HPDE6-E6E7 (cell line): Measurements from ENCODE around the gene SLC28A1.

Experiments used
- DNase-seq: peaks from one replicate; pipeline ENCODE4 v3.0.0; 2011; ENCODE audit warnings: missing footprints; ENCODE audit errors: extremely low spot score

The SLC28A1 gene

DNA sequence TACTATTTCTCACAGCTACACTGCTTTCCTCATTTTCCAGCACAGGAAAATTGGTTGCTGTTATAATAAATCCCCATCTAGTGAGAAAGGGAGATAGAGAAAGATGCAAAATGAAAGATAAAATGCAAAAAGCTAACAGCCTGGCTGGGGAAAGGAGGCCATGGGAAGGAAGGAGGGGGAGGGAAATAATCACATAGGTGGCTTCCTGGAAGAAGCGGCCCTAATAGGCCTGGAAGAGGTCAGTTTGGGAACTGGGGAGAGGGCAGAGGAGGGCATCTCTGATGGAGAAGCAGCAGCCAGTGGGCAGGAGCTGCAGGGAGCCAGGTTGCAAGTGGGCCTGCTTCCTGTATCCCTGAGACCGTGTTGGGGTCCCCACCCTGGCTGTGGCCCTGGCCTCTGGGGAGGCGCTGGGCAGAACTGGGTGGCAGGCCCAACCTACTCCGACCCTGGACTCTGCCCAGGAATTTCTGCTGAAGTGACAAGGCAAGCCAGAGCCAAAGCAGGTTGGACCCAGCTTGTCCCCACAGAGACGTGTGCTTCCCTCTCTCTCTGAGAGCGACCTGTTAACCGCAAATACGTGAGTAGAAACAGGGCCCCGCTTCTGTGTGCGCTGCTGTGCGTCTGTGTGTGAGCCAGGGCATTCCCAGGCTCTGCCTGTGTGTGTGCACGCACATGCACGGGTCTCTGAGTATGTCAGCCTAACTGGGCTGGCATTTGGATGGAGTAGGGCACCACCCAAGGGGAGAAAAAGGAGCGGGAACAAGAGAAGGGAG, 1.9 kb downstream of the SLC28A1 start:
- no peak for DNase-seq

DNA sequence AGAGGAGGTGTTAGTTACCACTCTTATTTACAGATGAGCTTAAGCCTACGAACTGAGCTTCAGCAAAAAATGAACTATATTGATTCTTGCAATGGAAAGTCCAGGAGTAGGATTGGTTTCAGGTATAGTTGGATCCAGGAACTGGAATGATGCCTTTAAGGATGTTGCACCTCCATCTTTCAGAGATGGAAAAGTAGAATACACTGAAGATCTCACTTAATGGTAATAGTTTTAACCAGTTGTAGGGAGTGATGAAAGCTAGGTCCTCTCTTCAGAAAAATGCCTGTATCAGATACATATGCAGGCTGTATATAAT, 2.5 kb downstream of the SLC28A1 start:
- DNase-seq = no peak

DNA sequence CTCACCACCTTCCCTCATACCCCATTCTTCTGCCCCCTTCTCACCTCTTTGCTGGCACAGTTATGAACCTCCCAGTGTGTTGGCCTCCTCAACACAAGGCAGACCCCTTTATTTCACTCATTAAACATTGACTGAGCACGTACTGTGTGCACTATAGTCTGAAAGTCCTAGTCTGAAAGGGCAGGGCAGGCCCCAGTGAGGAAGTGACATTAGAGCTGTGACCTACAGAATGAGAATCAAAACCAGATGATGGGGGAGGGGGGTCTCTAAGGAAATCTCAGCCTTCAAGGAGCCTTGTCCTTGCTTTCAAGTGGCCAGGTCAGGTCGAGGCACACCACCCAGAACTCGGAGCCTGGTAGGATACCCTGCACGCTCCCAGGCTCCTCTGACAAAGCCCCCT, 3.5 kb downstream of the SLC28A1 start:
- DNase-seq = no peak

DNA sequence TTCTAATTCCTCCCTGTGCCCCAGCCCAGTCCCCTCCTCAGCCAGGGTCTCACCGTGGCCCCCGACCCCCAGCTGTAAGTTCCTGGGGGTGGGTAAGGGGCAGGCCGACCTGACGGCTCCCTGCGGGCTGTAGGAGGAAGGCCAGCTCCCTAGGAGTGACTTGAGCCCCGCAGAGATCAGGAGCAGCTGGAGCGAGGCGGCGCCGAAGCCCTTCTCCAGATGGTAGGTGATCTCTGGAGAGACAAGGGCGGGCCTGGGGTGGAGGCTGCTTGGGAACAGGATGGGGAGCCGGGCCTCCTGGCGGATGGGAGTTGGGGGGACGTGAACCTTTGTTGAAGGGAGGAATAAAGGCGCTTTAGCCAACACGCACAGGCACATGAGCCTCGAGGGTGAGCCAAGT, 4.2 kb downstream of the SLC28A1 start:
- no peak for DNase-seq

DNA sequence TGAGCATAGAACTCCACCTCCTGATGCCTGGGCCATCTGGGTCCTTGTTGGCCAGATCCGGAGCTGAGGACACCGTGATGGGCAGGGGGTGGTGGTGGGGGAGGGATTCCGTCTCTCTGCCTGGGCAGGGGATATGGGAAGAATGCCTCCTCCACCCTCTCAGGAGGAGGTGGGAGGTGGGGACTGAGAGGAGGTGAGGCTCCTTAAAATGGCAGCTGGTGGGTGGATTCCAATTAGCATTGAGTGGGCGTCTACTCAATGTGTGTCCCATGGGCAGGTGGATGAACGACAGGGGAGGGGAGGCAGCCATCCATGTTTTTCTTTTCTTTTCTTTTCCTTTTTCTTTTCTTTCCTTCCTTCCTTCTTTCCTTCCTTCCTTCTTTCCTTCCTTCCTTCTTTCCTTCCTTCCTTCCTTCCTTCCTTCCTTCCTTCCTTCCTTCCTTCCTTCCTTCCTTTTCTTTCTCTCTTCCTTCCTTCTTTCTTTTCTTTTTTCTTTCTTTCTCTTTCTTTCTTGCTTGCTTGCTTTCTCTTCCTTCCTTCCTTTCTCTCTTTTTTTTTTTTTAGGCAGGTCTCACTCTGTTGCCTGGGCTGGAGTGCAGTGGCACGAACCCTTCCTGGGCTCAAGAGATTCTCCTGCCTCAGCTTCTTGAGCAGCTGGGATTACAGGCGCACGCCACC, 5.0 kb downstream of the SLC28A1 start:
- no peak for DNase-seq

DNA sequence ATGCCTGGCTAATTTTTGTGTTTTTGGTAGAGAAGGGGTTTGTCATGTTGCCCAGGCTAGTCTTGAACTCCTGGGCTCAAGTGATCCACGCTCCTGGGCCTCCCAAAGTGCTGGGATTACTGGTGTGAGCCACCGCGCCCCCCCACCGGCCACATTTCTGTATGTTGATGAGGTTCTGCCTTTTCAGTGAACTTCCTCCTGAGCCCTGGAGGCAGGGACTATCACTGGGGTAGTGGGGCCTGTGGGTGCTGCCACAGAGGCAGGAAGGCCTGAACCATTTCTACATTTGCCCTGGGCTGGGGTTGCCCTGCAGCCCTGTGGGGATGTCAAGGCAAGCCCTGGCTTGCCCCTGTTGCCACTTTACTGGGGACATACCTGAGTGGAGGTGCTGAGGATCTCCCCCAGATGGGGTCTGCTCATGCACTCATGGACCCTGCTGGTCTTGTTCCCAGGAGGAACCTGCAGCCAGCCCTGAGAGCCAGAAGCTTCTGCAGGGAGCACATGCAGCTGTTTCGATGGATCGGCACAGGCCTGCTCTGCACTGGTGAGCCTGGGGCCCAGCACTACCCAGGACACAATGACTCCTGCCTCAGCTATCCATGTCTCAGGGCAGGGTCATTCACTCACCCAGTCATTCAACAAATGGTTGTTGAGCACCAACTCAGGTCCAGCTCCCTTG, 5.7 kb downstream of the SLC28A1 start:
- DNase-seq = no peak

DNA sequence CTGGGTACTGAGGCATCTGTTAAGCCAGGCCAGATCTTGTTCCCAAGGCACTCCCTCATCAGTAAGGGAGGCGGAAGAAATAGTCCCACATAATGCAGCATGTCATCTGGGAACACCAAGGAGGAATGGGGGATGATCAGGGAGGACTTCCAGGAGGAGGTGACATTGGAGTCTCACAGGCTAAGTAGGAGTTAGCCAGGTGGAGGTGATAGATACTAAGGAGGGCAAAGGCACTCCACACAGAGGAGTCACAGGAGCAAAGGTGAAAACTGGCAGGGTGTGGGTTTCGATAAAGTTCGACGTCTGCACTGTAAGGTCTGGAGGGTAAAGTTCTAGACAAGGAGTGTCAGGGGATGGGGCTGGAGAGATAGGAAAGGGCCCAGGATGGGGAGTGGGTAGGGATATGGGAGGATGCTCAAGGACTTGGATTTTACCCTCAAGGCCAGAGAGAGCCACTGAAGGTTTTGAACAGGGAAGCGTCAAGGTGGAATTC, 6.3 kb downstream of the SLC28A1 start:
- DNase-seq = no peak

DNA sequence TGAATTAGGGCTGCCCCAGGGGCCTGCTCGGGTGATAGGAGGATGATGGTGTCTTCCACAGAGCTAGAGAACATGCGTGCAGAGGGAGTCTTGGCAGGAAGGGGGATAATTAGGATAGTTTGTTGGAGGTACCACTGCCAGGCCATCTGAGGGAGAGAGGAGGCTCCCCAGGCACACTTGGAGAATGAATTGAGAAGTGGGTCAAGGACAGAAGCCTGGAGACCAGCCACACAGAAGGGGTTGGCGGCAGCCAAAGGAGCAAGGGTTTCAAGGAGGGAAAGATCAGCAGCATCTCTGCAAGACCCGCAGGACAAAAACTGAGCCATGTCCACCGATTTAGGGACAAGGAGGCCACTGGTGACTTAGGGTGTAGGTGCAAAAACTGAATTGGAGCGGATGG, 6.9 kb downstream of the SLC28A1 start:
- DNase-seq = no peak

DNA sequence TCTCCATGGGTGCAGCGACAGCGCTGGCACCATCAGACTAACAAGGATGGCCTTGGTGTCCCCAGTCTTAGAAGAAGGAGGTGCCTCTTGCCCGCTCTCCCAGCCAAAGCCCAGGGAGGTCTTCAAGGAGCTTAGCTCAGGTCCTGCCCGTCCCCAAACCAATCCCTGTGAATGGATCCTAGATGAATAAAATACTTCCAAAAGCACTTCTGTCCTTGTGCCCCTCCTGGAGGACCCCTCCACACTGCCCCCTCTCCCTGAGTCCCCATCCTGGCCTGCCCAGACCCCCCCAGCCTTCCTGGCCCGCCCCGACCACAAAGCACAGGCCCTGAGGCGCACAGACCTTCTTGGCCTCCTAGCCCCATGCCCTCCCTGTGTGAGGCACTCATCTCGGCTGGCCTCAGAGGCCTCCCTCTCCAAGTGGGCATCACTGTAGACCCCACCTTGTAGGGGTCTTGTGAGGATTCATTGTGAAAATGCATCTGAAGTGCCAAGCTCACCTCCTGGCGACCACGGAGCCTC, 8.4 kb downstream of the SLC28A1 start:
- DNase-seq = no peak

DNA sequence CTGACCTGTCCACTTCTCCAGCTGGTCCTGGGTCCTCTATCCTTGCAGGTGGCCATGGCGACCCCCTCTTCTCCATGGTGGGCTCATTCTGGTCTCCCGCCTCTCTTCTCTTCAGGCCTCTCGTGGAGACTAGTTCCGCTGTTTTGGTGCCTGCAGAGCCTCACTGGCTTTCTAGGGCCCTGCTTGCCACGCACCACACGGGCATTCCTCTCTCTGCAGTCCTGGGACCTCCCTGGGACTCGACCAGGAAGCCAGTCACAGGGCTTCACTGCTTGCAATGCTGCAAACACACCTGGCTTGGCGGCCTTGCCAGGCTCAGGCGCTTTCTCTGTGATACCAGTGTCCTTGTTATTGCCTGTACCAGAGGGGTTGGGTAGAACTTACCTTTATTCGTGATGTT, 9.1 kb downstream of the SLC28A1 start:
- no peak for DNase-seq

DNA sequence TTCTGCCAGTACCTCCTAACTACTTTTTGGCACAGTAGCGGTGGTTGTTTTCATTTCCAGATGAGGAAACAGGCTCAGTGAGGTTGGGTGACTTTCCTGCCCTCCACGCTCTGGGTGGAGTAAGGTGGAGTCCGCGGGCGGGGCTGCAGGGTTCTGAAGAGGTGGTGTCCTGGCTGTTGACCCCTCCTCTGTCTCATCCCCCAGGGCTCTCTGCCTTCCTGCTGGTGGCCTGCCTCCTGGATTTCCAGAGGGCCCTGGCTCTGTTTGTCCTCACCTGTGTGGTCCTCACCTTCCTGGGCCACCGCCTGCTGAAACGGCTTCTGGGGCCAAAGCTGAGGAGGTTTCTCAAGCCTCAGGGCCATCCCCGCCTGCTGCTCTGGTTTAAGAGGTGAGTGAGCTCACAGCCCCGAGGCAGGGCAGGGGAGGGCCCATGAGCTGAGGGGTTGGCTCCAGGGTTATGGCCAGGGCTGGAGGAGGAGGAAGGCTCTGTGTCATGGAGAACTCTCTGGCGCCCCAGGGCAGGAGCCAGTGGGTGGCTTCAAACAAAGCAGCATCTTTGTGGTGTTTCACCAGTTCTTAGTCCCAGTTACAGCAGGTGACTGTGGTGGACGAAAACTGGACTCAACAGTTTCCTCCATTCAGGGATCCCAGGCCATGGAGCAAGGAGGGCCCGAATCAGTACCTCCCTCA, 10.4 kb downstream of the SLC28A1 start:
- no peak for DNase-seq

DNA sequence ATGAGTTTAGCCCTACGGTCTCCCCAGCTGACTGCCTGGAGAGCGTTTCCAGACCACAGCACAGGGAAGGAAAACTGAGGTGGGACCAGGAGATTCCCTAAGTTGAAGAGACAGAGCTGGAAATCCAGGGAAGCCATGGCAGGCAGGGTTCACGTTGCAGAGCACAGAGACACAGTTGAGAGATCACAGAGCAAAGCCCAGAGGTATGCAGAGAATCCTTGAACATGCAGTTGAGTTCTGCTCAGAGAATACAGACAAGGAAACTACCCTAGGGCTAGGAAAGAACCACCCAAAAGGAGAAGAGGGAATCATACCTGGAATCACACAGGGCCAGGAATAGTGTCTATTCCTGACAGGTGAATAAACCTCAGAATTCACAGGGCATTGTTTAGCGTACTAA, 14.3 kb downstream of the SLC28A1 start:
- DNase-seq = no peak

DNA sequence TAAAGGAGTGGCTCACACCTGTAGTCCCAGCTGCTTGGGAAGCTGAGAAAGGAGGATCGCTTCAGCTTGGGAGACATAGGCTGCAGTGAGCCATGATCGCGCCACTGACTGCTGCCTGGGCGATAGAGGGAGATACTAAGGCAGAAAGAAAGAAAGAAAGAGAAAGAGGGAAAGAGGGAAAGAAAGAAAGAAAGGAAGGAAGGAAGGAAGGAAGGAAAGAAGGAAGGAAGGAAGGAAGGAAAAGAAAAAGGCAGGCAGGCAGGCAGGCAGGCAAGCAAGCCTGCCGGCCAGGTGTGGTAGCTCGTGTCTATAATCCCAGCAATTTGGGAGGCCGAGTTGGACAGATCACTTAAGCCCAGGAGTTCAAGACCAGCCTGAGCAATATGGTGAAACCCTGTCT, 15.3 kb downstream of the SLC28A1 start:
- DNase-seq = no peak

DNA sequence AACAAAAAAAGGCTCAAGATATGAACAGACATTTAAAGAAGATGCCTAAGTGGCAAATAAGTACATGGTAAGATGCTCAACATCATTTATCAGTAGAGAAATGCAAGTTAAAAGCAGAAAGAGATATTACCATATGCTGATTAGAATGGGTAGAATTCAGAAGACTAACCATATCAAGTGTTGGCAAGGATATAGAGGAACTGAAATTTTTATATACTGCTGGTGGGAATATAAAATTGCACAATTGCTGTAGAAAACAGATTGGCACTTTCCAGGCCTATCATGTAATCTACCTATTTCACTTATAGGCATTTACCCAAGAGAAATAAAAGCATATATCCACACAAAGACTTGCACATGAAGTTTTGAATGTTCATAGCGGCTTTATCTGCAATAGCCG, 17.1 kb downstream of the SLC28A1 start:
- no peak for DNase-seq

DNA sequence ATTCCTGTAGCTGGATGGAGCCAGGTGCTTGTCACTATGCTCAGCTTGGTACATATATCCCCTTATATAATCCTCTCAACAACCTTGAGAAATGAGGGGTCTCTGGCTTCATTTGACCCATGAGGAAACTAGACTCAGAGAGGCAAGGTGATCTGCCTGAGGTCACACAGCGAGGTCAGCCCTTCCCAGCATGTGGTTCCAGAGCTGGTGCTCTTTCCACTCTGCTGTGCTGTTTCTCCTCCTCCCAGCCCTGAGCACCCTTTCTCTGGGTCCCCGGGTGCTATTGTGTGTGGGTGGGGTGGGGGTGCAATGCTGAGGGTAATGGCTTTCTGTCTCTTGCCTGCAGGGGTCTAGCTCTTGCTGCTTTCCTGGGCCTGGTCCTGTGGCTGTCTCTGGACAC, 19.3 kb downstream of the SLC28A1 start:
- no peak for DNase-seq

DNA sequence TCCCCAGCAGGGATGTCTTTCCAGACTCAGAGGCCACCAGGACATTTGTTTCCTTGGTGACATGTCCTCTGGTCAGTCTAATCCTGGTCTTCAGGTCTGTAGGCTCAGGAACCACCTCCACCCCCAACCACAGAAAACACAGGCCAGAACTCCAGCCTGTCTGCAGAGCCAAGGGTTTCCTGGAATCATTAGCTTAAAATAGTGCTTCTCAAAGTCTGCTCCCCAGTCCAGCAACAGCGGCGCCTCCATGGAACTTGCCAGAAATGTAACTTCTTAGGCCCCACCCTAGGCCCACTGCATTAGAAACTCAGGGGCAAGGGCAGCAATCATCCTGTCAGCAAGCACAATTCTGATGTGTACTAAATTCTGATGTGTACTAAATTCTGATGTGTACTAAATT, 20.0 kb downstream of the SLC28A1 start:
- DNase-seq = no peak

DNA sequence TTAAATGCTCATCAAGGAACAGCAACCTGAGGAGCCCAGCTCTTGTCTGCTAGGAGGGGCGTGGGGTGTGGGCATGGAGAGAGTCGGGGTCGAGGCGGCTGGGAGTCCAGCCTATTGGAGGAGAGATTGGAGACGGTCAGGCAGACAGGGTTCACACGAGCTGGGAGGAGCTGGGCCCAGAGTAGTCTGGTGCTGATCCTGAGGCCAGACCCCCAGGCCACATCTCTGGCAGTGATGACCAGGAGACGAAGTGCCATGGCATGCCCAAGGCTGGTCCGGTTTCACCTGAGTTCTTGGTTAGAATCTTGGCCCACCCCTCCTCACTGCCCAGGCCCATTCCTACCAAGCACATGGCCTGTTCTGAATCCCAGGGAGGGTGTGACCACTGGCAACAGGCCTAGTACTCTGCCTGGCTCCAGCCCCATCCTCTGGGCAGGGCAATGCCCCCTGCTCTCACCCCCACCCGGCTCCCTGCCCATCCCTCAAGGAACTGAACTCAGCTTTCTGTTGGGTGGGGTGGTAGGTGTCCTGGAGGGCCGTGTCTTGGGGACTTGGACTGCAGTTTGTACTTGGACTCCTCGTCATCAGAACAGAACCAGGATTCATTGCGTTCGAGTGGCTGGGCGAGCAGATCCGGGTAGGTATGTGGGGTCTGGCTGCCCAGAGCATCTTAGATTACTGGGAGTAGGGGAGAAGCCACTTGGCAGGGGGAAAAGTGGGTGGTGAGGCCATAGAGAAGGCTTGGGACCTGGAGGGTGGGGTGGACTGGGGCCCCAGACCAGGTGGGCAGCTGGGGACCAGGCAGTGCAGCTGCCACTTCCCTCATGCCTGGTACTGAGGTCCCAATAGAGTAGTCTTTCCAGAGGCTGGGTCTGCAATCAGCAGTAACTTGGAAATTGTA, 20.8 kb downstream of the SLC28A1 start:
- no peak for DNase-seq

DNA sequence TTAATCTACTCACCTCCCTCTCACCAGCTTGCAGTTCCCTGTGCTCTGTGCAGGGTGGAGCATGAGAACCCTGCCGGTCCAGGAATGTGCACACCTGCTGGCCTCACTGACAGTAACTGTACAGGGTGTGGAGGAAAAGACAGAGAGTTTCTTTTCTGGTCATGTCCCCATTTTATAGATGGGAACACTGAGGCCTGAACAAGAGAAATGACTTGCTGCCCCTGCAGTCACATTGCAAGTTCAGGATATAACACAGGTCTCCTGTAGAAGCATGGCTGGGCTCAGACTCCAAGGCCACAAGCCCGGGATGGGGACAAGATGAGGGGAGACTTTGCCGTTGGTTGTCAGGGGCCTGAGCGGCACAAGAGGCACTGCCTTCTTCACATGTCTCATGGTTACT, 23.3 kb downstream of the SLC28A1 start:
- DNase-seq = no peak

DNA sequence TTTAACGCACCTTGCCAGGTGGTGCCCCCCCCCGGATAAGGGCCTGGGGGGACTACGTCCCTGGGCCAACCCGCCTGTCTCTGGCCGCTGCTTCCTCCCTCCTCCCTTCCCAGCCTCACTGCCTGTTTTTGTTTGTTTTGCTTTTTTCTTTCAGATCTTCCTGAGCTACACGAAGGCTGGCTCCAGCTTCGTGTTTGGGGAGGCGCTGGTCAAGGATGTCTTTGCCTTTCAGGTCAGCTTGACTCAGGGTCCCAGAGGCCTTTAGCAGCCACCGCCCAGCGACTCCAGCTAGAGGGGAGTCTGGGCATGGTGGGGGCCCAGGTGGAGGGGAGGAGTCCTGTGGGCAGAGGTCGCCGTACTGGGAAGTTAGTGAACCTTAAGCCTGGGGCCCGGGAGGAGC, 24.1 kb downstream of the SLC28A1 start:
- DNase-seq = no peak

DNA sequence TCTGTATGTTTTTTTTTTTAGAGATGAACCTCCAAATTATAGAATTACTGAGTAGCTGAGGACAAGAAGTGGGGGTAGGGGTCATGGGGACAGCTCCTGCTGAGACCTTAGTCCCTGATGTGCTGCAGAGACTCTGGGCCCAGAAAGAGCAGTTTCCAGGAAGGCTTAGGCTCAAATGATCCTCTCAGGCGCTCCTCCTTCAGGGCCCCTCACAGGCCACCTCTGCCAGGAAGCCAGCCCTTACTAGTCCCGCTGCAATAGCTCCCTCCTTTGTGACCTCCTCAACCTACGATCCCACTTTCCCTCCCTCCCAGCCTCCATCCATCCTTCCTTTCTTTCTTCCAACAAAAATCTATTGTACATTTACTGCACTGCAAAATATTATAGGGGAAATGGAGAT, 24.6 kb downstream of the SLC28A1 start:
- DNase-seq = no peak

DNA sequence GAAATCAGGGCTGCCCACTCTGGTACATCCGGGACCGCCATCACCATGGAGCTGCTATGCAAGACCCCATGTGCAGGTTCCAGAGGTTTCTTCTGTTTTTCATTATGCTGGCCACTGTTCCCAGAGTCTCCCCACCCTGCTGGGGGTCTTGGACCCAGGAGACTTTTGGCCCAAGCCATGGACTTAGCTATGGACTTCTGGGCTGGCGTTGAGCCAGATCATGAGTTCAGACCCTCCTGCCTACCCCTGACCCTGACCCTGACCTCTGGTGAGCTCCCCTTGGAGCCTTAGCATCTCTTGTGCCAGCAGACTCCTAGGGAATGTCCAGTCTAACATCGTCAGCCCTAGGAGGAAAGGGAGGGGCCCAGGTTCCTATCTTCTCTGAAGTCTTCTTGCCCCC, 25.3 kb downstream of the SLC28A1 start:
- no peak for DNase-seq
